ENCODE data around the gene SARDH. TPM values are rescaled to one million over a fixed set of nuclear protein-coding genes. Genes with fewer than 3 reads are reported as not detected.

Gene SARDH
- total and polyA plus RNA-seq, 9 donors: 2.5 to 10.0 (median 3.3) TPM

DNA sequence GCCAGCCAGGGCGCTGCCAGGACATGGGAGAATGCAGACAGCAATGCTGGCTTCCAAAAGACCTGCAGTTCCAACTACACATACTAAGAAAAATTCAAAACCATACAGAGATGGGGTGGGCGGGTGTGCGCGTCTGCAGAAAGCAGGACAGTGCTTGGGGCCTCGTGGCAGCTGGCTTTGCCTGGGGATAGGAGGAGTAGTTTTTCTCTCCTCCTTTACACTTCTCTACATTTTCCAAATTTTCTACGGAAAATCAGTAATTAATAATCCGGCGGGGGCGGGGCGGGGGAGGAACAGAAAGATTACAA lies 43.6 kb upstream of the SARDH start:
- no peaks in the 10 kb centered on the region for H3K9me3 ChIP-seq
- H3K4me3 ChIP-seq: no peak overlapping the region
- TF ChIP-seq POLR2A (IDR thresholded peaks at IDR 0.05) (no peak), CTCF (IDR thresholded peaks at IDR 0.05) (no peak), EP300 (IDR thresholded peaks at IDR 0.05) (no peak)
- H3K27me3 ChIP-seq: no peaks in the 10 kb centered on the region
- WGBS, 3 donors: 81 to 84% (median 82%) methylated on average over 10 of the region's 10 CpGs
- H3K4me1 ChIP-seq (ENCODE audit: insufficient read depth): no peaks in the 10 kb centered on the region
- DNase-seq: no peak
- intact Hi-C loops (cut with DNase I): no loop called here
- no peak overlapping the region for H3K27ac ChIP-seq
- H3K36me3 ChIP-seq: no peaks in the 10 kb centered on the region

GRCh38 chr9:133780962-133781827 lies 43.0 kb upstream of the SARDH start:
- H3K27me3 ChIP-seq: no peaks in the 10 kb centered on the region
- no peak for DNase-seq
- WGBS, 3 donors: 92 to 96% (median 95%) methylated on average over 15 of the region's 15 CpGs
- no peaks in the 10 kb centered on the region for H3K4me1 ChIP-seq (ENCODE audit: insufficient read depth)
- no peak overlapping the region for H3K4me3 ChIP-seq
- H3K27ac ChIP-seq: no peak overlapping the region
- no peaks in the 10 kb centered on the region for H3K9me3 ChIP-seq
- H3K36me3 ChIP-seq: no peaks in the 10 kb centered on the region
- TF ChIP-seq POLR2A (IDR thresholded peaks at IDR 0.05) (no peak), CTCF (IDR thresholded peaks at IDR 0.05) (no peak), EP300 (IDR thresholded peaks at IDR 0.05) (no peak)
- intact Hi-C loops (cut with DNase I): no loop called here

GRCh38 chr9:133780404-133780945 lies 42.3 kb upstream of the SARDH start:
- no peaks in the 10 kb centered on the region for H3K36me3 ChIP-seq
- H3K27me3 ChIP-seq: no peaks in the 10 kb centered on the region
- H3K4me3 ChIP-seq: no peak overlapping the region
- no peak for TF ChIP-seq CTCF (IDR thresholded peaks at IDR 0.05)
- no peak for TF ChIP-seq POLR2A (IDR thresholded peaks at IDR 0.05)
- no peak for TF ChIP-seq EP300 (IDR thresholded peaks at IDR 0.05)
- DNase-seq: no peak
- no peaks in the 10 kb centered on the region for H3K9me3 ChIP-seq
- intact Hi-C loops (cut with DNase I): no loop called here
- 89 to 95% (median 90%) methylated on average over 15 of the region's 15 CpGs for WGBS, 3 donors
- no peaks in the 10 kb centered on the region for H3K4me1 ChIP-seq (ENCODE audit: insufficient read depth)
- no peak overlapping the region for H3K27ac ChIP-seq

GRCh38 chr9:133779516-133780403 lies 41.6 kb upstream of the SARDH start:
- intact Hi-C loops (cut with DNase I): no loop called here
- DNase-seq: no peak
- Histone ChIP-seq H3K4me1 (ENCODE audit: insufficient read depth) (no peaks in the 10 kb centered on the region), H3K36me3 (no peaks in the 10 kb centered on the region), H3K27me3 (no peaks in the 10 kb centered on the region), H3K27ac (no peak overlapping the region), H3K9me3 (no peaks in the 10 kb centered on the region), H3K4me3 (no peak overlapping the region)
- WGBS, 3 donors: 86 to 93% (median 88%) methylated on average over 18 to 19 of the region's 19 CpGs
- TF ChIP-seq POLR2A (IDR thresholded peaks at IDR 0.05) (no peak), EP300 (IDR thresholded peaks at IDR 0.05) (no peak), CTCF (IDR thresholded peaks at IDR 0.05) (no peak)
